Dermis microvascular lymphatic vessel endothelial cell (primary cell): ENCODE data around the gene LAMTOR4. TPM values are rescaled to one million over a fixed set of nuclear protein-coding genes. Genes with fewer than 3 reads are reported as not detected.

Source experiments
- DNase-seq, 2 donors: peaks; one replicate each; pipeline versions ENCODE4 v3.0.0 to v3.0.0-alpha.2; 2010; ENCODE audit warnings: low read depth in 2 of 2
- total RNA-seq: library from RNA; depleted of rRNA; stranded (reverse); fragments of >200 nt; gene quantifications from 2 replicates; pipeline ENCODE4 v1.2.1, GENCODE V29; 2014

The LAMTOR4 gene
- total RNA-seq, 1 donor from 2014 or later, result 112 TPM

DNA sequence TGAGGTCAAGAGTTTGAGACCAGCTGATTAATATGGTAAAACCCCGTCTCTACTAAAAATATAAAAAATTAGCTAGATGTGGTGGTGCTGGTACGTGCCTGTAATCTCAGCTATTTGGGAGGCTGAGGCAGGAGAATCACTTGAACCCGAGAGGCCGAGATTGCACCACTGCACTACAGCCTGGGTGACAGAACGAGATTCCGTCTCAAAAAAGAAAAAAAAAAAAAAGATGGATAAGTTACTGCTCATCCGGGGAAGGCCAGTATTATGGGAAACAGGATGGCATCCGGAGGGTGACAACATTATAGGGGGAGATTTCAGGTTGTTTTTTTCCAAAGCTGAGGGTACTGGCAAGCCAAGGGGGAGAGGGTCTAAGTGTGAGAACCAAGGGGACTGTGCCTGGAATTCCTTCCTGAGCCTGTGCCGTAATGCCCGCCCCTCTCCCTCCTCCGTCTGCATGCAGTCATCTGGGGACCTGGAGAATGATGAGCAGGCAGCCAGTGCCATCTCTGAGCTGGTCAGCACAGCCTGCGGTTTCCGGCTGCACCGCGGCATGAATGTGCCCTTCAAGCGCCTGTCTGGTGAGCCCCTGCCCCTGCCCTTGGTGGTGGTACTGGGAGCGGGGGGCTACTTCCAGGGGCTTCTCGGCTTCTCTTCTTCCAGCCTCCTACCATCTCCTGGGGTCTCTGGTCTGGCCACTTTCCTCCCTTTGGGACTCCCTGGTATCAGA is 4.4 kb downstream of the LAMTOR4 start:
- DNase-seq, result no peak

DNA sequence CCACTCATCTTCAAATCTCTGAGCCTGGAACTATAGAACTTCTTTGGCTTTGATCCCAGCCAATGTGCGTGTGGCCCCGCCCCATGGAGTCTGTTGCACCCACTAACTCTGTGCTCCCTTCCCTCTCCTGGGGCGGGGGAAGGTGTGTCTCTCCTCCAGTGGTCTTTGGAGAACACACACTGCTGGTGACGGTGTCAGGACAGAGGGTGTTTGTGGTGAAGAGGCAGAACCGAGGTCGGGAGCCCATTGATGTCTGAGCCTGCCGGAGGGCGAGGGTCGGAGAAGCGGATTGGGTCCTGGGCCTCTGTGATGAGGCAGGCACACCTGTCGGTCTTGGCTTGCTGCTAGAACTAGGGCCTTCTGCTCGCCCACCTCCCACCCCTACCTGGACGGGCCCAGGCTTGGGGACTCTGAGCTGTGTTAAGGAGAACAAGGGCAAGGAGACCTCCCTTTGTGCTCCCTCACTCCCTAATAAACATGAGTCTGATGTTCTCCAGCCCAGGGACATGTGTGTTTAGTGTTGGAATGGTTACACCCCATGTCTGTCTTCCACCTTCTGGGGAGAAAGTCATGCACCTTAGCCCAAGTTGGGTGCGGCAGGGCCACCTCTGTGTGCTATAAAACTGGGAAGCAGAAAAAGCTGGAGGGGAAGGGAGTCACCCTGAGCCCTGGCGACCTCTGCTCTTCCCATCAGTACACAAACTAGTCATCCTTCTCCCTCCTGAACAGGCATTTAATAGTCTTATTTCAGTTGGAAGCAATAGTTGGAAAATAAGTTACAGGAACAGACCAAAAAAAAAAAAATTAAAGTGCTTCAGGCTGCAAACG is 5.2 kb downstream of the LAMTOR4 start:
- DNase-seq, result no peak

DNA sequence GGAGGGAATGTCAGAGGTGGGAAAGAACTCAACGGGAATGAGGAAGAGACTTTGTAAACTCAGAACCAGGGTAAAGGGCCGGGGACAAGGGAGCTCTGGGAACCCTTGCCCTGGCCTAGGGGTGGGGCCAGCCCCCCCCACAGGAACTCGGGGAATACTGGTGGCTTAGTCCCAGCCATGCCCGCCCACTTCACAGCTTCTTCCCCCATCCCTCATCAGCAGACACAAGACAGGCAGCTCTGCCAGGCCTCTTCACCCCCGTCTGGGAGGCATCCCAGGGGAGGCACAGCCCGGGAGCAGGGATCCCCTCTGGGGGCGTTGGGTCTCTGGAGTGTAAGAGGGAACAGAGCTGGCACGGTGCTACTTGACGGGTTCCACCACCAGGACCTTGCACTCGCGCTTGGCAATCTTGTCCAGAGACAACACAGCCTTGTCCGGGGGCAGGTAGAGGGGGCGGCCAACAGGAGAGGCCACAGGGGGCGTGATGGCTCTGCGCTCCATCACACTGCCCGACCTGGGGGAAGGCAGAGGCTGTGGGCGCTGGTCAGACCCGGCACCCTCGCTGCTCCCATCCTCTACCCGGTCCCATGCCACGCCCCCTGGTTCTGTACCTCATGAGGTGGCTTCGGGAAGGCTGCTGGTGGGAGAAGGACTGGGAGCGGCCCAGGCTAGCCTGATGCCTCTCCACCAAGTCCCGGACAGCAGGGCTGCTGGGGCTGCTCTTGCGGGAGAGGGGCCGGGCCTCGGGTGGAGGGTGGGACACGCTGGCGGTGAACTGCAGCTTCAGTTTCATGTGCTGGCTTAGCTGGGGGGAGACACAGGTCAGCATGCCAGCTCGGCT is 6.2 kb downstream of the LAMTOR4 start:
- DNase-seq, result no peak

DNA sequence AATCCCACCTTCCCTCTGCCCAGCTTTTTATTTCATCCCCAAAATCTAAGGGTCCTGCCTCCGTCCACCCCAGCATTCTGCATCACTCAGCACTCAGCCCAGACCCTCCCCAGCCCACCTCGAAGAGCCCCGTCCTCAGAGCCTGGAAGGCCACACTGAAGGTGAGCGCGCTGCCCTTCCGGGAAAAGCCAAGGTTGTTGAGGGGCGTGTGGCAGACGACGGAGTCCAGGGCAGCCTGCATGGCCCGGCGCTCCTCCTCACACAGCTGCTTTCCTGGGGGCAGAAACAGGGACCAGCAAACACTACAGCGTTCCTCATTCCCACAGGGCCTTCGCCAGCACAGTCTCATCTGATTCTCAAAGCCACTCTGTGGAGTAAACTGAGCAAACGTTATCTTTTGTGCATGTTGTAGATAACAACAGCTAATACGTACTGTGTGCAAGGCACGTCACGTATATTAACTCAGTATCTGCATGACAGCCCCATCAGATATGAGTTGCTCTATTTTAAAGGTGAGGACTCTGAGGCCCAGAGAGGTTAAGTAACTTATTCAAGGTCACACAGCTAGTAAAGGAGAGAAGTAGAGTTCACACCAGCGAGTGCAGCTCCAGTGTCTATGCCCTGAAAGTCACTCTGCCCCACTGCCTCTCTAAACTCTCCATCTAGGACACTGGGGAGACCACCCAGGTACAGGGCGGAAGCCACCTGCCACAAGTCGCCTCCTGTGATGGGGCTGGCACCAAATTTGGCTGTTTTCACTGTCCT is 7.0 kb downstream of the LAMTOR4 start:
- no peak for DNase-seq

DNA sequence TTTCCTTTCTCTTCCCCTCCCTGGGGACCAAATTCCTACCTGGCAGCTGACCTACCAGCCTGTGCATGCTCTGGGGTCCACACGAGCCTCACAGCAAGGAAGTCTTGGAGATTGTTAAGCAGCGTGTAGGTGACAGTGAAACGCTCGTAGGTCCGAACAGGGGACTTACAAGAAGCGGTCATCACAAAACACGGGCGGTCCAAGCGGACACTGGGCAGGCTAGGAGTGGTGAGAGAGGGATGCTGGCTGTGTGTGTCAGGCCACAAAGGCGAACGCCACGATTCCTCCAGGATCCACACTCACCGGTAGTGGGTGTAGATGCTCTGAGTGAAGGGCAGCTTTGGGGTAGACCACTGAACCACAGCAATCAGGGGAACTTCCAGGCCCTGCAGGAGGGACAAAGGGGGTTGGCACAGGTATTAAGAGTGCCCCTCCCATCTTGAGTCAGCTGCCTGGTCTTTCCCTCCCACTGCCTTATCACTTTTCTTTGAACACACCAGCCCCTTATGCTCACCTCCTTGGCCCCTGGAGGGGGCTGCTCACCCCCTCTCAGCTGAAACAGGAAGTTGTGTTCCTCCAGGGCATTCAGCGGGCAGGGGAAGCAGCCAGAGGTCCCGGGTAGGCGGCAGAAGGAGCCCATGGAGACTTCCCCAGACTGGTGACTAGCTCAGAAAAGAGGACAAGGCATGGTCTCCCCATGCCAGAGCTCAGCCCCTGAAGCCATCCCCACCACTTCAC is 7.8 kb downstream of the LAMTOR4 start:
- DNase-seq, result no peak

DNA sequence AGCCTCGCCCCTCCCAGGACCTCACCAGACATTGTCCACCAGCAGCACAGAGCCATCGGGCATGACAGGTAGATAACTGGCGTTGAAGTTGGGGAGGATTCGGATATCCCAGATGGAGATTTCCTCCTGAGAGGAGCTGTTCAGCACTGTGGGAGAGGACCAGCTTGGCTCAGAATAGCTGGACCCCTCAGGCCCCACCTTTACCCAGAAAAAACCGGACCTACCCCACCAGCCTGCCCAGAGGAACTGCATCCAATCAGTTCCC is 8.3 kb downstream of the LAMTOR4 start:
- no peak for DNase-seq

DNA sequence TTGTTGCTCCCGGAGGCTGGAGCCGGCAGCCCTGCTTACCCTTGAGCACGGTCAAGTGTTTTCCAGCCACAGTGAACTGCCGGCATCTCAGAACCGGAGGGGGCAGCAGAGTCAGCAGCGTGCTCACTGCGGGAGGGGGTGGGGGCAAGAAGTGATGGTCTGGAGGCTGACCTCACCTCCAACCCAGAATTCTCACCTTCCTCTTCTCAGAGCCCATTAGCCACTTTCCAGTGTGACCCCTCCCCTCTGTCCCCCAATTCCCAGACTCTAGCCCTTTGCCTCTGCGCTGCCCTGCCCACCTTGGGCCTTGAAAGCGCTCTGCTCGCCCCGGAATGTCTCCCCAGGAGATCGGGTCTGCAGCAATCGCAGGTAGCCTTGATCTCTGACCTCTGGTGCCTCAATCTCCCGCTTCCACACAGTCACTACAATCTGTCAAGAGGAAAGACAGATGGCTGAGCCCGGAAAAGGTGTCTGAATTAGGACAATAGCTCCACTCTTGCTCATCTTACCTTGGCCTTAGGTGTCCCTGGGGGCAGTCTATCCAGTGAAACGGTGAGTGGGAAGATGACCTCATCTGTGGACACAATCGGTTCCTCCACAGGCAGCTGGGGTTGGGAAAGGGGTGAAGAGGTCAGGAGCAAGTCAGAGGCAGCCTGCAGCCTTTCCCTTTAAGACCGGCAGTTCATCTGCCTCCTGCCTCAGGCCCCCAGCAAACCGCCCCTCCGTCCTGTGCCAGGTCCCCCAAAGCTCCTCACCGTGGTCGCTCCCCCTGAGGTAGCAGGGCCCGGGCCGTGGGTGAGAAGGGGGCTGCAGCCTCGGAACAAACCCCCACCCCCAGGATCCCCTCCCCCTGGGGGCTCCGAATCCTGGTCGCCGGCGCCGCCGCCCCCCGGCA is 8.9 kb downstream of the LAMTOR4 start:
- peak in 1 of 2 donors; percentile 46 for DNase-seq

DNA sequence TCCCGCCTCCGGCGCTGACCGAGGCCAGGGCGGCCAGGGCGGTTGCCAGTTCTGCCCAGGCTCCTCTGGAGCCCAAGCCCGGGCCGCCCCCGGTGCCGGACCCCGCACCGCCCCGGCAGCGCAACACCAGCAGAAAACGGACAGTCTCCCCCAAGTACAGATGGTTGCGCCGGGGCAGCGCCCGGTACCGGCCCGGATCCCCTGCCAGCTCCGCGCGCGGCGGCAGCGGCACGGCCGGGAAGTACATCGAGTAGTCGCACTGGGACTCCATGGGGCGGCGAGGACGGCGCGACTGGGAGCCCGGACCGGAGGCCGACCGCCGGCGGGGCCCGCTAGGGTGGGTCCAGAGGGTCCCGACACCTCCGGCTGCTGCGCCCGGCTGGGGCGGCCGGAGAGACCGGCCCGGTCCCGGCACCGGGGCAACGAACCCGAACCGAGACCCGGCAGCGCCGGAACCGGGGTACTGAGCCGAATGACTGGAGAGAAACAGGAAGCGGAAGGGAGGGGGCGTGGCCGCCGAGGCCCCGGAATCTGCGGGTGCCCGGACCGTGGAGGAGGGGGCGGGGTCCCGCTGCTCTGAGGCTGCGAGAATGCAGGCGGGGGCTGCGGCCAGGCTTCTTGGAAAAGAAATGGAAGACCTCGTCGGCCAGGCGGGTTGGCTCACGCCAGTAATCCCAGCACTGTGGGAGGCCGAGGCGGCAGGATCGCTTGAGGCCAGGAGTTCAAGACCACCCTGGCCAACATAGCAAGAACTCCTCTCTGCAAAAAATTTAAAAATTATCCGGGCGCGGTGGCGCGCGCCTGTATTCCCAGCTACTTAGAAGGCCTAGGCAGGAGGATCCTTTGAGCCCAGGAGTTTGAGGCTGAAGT is 9.7 kb downstream of the LAMTOR4 start, which contains the start of gene TRAPPC14:
Gene TRAPPC14, minus strand, starts transcription at position 495 of the 870 bp plus-strand sequence. Its CDS starts 224 bp downstream, at position 271.
- DNase-seq, result peak; percentile 33 to 75

DNA sequence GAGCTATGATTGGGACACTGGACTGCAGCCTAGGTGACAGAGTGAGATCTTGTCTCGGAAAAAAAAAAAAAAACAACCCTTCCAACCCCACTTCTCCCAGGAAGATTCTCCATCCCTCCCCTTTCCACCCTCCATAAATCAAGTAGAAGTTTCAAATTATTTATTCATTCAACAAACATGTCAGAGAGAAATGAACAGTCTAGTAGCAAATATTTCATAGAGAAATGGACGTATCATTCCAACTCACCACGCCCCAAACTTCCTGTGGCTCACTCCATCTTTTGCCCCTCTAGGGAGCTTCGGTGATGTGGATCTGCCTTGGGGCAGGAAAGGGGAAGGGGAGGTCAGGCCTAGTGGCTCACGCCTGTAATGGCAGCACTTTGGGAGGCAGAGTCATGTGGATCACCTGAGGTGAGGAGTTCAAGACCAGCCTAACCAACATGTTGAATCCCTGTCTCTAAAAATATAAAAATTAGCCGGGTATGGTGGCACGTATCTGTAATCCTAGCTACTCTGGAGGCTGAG is 10.4 kb downstream of the LAMTOR4 start:
- DNase-seq, result no peak

DNA sequence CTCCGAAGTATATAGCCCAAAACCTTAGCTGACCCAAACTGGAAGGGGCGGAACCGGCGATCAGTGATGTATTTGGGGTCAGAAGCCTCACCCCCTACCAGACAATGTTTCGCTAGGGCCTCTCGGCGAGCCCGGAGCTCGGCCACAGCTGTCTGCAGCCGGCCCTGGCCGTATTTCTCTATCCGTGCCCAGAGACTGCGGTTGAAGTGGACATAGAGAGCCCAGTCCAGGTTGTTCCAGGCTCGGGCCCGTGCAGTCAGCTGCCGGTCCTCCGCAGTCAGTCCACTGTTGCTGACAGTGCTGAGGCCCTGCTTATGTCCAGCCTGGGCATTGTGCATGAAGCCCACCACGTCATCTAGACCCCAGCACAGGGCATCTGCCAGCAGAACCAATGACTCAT is 11.3 kb downstream of the LAMTOR4 start:
- no peak for DNase-seq

DNA sequence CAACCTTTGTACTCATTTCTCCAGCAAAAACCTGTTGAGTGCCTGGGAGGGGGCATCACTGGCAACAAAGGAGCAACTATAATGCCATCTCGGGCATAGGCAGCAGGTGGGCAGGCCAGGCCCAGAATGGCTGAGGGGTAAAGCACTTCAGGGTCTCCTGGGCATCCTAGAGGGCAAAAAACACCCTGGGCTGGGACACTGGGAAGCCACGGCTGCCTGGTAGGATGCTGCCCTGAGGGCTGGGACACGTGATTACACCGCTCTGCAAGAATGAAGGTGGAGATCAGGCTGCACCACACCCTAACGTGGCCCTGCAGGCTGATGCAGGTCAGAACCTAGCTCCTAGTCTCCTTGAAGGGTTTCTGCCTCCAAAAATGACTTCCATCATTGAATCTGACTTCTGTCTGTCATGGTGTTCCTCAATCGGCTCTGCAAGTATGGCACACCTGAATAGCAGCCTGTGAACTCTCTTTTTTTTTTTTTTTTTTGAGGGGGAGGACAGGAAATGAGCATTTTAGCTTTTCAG is 14.4 kb downstream of the LAMTOR4 start:
- DNase-seq, result no peak

DNA sequence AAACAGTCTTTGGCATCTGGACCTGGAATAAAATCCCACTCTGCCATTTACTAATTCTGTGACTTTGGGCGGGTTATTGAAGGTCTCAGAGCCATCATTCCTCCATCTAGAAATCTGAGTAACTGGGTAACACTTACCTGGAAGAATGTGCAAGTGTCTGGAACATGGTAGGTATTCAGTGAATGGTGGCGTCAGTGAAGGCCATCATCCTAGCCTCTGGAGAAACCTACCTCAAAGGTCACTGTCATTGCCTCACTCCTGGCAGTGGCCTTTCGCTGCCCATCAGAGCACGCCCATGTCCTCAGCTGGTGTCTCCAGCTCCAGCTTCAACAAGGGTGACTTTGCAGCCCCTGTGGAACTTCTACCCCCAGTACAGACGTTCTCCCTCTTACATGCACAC is 15.2 kb downstream of the LAMTOR4 start:
- DNase-seq, result no peak

DNA sequence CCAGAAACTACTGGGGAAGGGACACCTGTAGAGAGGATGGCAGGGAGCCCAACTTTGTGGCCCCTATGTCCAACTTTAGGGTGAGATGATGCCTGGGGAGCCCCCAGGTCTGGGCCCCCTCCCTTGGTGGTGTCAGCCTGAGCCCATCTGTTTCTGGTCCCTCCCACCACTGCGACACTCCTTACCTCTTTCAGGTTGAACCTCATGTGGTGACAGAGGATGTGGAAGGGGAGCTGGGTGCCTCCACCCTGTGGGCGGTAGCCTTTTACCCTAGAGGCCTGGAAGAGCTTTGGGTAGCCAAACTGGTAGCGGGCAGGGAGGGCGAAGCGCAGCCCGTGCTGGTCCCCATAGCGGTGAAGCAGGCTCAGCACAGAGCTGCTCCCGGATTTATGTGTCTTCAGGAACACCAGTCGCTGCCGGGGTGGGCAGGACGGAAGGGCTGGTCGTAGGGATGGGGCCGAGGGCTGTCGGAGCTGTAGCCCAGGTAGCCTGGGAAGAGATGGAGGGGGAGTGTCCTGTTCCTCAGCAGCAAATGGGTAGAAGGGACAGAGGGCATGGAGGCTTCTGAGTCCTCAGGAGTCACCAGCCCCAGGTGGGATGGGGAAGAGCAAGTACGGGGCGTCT is 17.7 kb downstream of the LAMTOR4 start:
- no peak for DNase-seq

DNA sequence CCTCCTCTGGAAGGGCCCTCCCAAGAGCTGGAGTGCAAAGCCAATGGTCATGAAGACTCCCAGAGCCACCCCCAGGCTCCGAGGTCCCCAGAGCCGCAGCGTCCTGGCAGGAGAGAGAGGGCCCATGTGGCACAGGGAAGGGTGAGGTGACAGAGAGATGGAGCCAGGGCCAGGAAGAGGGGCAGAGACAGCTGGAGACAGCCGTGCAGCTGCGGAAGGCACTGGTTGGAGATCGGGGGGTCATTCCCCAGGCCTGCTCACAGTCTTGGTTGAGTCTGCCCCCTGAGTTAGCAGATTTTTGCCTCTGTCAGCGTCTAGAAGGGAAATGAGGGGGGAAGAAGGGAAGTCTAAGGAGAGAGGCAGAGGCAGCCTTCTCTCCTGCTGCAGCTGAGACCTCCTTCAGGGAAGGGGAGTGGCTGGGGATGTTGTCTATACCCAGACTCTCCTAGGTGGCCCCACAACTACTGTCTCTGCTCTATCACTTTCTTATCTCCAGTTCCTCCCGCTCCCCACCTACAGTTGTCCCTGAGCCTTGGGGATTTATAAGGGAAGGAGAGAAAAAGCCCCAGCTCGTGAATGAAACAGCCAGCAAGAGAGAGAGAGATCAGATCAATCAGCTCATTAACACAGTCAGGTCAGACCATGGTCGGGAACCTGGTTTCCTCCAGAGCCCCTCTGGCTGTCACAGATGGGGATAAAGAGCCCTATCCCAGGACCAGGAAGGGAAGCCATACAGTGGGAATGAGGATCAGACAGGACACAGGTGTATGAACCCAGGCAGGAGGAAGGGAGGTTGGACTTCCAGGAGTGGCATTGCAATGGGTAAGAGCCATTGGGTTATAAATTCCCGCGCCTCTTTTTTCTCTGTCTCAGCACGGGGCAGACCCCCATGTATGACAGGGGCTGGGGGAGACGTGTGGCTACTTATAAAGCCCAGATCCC is 18.5 kb downstream of the LAMTOR4 start:
- DNase-seq, result no peak

DNA sequence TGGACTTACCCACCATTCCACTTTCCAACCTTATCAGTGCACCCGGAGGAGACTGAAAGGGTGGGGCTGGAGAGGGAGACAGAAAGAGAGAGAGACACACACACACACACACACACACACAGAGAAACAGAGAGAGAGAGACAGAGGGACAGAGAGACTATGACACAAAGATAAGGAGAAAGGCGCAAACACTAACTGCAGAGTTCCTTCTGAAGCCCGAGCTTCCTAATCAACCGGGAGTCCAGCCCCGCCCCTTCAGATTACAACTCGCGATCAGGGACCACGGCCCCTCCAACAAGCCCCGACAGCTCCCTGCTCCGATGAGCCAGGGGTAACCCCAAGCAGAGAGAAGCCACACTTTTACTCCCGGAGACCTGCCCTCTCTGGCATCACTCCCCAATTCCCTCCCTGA is 19.2 kb downstream of the LAMTOR4 start:
- no peak for DNase-seq

DNA sequence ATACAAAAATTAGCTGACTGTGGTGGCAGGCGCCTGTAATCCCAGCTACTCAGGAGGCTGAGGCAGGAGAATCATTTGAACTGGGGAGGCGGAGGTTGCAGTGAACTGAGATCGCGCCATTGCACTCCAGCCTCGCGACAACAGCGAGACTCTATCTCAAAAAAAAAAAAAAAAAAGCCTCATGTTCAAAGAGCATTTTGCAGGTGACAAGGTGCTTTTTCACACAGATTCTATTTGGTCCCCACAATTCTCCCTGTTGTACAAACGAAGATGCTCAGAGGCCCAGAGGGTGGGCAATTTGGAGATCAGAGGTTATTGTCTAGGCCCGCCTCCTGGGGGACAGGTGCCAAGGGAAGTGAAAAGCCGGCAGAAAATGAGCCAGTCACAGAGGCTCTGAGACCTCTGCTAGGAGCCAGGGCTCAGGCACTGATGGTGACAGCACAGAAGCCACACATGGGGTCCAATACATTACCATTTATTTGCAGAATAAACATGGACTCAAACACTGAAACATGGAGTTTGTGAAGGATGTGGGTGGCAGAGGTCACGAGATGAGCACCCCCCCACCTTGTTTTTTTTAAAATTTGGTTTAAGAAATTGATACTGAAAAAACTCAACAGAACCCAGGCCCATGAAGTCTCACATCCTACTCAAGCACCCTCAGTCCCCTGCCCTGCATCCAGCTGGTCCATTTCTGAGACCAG is 20.6 kb downstream of the LAMTOR4 start:
- DNase-seq, result no peak
